Motor neuron (in vitro differentiated cells): ENCODE data around the gene SLC52A3. TPM values are rescaled to one million over a fixed set of nuclear protein-coding genes. Genes with fewer than 3 reads are reported as not detected.
"Not testable (repeated sequence)": the region's sequence is repeated elsewhere in the genome, so short reads cannot be mapped to it uniquely, and the experiment has no call there.

Source experiments
- ATAC-seq, 8 experiments: fragments of 200-7000 bp; cut with Tn5 transposase; replicated peaks in 6 of 8; 2 replicates each; pipeline ENCODE4 v1.8.0; 2021; ENCODE audit warnings: mild to moderate bottlenecking in 8 of 8, moderate library complexity in 8 of 8
- H3K27ac ChIP-seq, 2 donors: fragments of 250-450 bp; sonication (Bioruptor Pico); 2 replicates each; pipeline ENCODE4 v1.9.0; 2021; ENCODE audit warnings: antibody characterized with exemption in 2 of 2, mild to moderate bottlenecking in 2 of 2, moderate library complexity in 1 of 2
- H3K4me1 ChIP-seq, 2 donors: fragments of 250-450 bp; sonication (Bioruptor Pico); replicated peaks in 1 of 2; 2 replicates each; pipeline ENCODE4 v1.6.1; 2021; ENCODE audit warnings: antibody characterized with exemption in 2 of 2, mild to moderate bottlenecking in 2 of 2, moderate library complexity in 1 of 2
- H3K4me3 ChIP-seq, 5 donors: fragments of 250-450 bp; sonication (Bioruptor Pico); 2 replicates each; pipeline ENCODE4 v1.9.0; 2021; ENCODE audit warnings: antibody characterized with exemption in 5 of 5, mild to moderate bottlenecking in 5 of 5, moderate library complexity in 4 of 5
- WGBS, 10 experiments: fragments of 450-650 bp; shearing (Covaris generic); methylation state at CpG; one replicate each; pipeline ENCODE4 v1.0.0; 2022; 5-methylcytosine and 5-hydroxymethylcytosine counted together
- in situ Hi-C, 9 experiments: fragments of 400-800 bp; cut with MboI; loops; one replicate each; pipeline ENCODE4 v1.15.0; 2021; ENCODE audit warnings: low sequenced_read_pairs in 9 of 9, low pct_unique_long_range_greater_than_20kb in 2 of 9; ENCODE audit not compliant: unreplicated experiment in 9 of 9
- total RNA-seq, 8 experiments: library from RNA; unstranded; fragments of 300-600 nt; gene quantifications; 2 replicates each; pipeline versions ENCODE4 v1.2.3 to v1.2.4, GENCODE V29; 2022

SLC52A3 gene
- under 1 TPM in 6 of 8 experiments, not detected in 2; 0.08 to 0.95 (median 0.28) TPM for total RNA-seq

DNA sequence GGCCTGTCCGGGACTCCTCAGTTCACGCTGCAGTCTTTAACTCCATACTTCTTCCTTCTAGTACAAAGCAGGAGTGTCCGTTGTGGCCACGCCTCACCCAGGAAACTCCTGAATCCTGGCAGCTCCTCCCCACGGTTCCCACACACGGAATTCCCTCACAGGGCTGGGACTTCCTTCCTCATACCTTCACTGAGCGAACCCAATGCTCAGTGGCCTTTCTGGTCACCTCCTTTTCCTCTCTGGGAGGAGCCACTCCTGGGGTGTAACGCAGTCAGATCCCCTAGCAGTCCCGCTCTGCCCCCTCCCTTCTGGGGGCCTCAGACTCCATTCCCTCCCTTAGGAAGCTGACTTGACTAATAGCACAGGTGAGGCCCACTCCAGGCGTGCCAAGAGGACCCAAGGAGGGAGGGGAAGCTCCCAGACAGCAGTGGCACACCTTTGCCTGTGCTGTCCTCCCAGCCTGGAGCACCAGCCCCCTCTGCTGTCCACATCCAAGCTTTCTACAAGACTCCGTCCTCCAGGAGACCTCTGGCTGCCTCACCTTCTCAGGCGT, at the start of gene SLC52A3:
TSS of gene SLC52A3 (minus strand) at position 75 of the 553 bp plus-strand sequence. CDS start 2,726 bp downstream, outside the sequence.
- no peak within 1 kb of the TSS for H3K27ac ChIP-seq
- ATAC-seq: peak in 3 of 8 experiments; percentile 50 to 66 (median 58)
- no peak within 1 kb of the TSS for H3K4me3 ChIP-seq
- in situ Hi-C loops: no loop called here
- peaks cover 0 to 3% of the 10 kb centered on the region in 2 donors for H3K4me1 ChIP-seq
- WGBS, 10 experiments: 0 to 93% (median 80%) methylated on average over 1 to 5 of the region's 12 CpGs; no CpG with 5 or more reads in 3 of the 10 experiments

DNA sequence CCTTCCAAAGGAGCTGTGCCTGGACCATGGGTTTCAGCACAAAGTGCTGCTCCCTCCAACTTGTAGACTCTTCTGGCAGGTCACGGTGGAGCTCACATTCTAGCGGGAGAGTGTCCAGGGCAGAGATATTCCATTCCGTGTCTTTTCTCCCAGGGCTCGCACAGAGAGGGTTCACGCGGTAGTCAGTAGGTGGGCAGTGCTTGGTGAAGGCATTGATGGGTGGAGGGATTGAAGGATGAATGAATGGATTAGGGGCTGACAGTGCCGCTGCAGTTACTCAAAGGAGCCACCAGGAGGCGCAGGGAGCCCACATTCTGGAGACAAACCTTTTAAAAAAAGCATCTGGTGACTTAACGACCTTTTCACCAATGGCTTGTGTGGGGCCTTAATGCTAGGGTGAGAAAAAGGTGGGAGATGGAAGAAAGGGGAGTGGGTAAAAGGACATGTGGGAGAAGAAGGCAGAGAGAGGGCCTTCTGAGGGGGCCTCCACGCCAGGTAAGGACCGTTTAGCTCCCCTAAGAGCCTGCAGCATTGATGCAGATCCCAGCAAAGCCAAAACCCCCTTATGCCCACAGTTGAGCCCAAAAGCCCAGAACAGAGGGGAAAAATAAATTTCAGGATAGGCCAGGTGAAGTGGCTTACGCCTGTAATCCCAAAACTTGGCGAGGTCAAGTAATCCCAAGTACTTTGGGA, 47.8 kb upstream of the SLC52A3 start:
- peak; percentile 5 to 61 (median 45) for ATAC-seq
- 0 to 63% (median 17%) methylated on average over 2 to 10 of the region's 13 CpGs; no CpG with 5 or more reads in 1 of the 10 experiments for WGBS, 10 experiments
- Histone ChIP-seq H3K4me1 (no peaks in the 10 kb centered on the region), H3K27ac (no peak overlapping the region), H3K4me3 (no peak overlapping the region)
- in situ Hi-C loops: loop anchor here (5.0 to 25.0 kb wide), 7 partner anchors 136 to 396 kb away; partner anchors contain the start of genes C20orf202 (in 3 of the 9) and PSMF1 (in 2 of the 9)

DNA sequence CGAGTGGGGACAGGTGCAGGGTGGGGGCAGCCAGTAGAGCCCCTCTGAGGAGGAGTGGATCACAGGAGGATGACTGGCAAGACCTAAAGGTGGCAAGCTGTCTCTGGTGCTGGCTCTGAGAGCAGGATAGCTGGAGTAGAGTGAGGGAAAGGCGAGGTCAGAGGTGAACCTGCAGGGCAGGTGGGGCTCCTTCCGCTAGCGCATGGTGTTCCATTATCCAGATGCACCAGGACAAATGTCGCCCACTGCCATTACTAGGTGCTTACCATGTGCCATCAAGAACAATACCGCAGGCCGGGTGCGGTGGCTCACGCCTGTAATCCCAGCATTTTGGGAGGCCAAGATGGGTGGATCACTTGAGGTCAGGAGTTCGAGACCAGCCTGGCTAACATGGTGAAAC, 46.9 kb upstream of the SLC52A3 start:
- in situ Hi-C loops: loop anchor here (5.0 to 25.0 kb wide), 7 partner anchors 137 to 397 kb away; partner anchors contain the start of genes C20orf202 (in 3 of the 9) and PSMF1 (in 2 of the 9)
- H3K4me3 ChIP-seq: no peak overlapping the region
- no peak overlapping the region for H3K27ac ChIP-seq
- 33 to 100% (median 83%) methylated on average over 1 to 8 of the region's 10 CpGs; no CpG with 5 or more reads in 3 of the 10 experiments for WGBS, 10 experiments
- ATAC-seq: no peak
- H3K4me1 ChIP-seq: no peaks in the 10 kb centered on the region

DNA sequence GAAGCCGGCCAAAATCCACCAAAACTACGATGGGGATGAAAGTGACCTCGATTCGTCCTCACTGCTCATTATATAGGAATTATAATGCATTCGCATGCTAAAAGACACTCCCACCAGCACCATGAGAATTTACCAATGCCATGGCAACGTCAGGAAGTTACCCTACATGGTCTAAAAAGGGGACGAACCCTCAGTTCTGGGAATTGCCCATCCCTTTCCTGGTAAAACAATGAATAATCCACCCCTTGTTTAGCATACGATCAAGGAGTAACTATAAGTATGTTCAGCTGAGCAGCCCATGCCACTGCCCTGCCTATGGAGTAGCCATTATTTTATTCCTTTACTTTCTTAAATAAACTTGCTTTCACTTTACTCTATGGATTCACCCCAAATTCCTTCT, 45.1 kb upstream of the SLC52A3 start:
- 0 to 81% (median 59%) methylated on average over 1 to 8 of the region's 8 CpGs; no CpG with 5 or more reads in 2 of the 10 experiments for WGBS, 10 experiments
- Histone ChIP-seq H3K4me1 (no peaks in the 10 kb centered on the region), H3K27ac (no peak overlapping the region), H3K4me3 (no peak overlapping the region)
- in situ Hi-C loops: loop anchor here (10.0 to 25.0 kb wide), 5 partner anchors 141 to 399 kb away; partner anchors contain the start of genes C20orf202 (in 3 of the 9) and PSMF1 (in 2 of the 9)
- ATAC-seq: peak in 4 of 8 experiments; percentile 17 to 92 (median 88)

DNA sequence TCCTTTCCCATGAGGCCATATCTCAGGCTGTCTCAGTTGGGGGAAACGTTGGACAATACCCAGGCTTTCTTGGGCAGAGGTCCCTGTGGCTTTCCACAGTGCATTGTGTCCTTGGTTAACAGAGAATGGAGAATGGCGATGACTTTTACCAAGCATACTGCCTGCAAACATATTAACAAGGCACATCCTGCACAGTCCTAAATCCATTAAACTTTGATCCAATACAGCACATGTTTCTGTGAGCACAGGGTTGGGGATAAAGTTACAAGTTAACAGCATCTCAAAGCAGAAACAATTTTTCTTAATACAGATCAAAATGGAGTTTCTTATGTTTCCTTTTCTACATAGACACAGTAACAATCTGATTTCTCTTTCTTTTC, 44.1 kb upstream of the SLC52A3 start:
- 50 to 100% (median 86%) methylated on average over 1 of the region's 2 CpGs; no CpG with 5 or more reads in 7 of the 10 experiments for WGBS, 10 experiments
- not testable (repeated sequence) for H3K4me3 ChIP-seq, ATAC-seq, H3K27ac ChIP-seq, H3K4me1 ChIP-seq
- in situ Hi-C loops: loop anchor here (10.0 to 25.0 kb wide), 5 partner anchors 142 to 400 kb away; partner anchors contain the start of genes C20orf202 (in 3 of the 9) and PSMF1 (in 2 of the 9)

DNA sequence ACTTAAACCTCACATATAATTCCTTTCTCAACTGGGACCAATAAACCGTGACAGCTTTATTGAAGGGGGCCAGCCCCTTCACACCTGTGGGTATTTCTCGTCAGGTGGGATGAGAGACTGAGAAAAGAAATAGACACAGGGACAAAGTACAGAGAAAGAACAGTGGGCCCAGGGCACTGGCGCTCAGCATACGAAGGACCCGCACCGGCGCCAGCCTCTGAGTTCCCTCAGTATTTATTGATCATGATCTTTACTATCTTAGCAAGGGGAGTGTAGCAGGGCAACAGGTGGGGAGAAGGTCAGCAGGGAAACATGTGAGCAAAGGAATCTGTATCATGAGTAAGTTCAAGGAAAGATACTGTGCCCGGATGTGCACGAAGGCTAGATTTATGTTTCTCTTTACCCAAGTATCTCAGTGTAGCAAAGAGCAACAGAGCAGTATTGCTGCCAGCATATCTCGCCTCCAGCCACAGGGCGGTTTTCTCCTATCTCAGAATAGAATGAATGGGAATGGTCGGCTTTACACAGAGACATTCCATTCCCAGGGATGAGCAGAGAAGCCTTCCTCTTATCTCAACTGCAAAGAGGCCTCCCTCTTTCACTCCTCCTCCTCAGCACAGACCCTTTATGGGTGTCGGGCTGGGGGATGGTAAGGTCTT, 43.6 kb upstream of the SLC52A3 start:
- not testable (repeated sequence) for H3K27ac ChIP-seq, H3K4me1 ChIP-seq, ATAC-seq, H3K4me3 ChIP-seq
- WGBS, 10 experiments: 55 to 100% (median 80%) methylated on average over 1 to 10 of the region's 13 CpGs; no CpG with 5 or more reads in 1 of the 10 experiments
- in situ Hi-C loops: loop anchor here (10.0 to 25.0 kb wide), 5 partner anchors 143 to 400 kb away; partner anchors contain the start of genes C20orf202 (in 3 of the 9) and PSMF1 (in 2 of the 9)

DNA sequence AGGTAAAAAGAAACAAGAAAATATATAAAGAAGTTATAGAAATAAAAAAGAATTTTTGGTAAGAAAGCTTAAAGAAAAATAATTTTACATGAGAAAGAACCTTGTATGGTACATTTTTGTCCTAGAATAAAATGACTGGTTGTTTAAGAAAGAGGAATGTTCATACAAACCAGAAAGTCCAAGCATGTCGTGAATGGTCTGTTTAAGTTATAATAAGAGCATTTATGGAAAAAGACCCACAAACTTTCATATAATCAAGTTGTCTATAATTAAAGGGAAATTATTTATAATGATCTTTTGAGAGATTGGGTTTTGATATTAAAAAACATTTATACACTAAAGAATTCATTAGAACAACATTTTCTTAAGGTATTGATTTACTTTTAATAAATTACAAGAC, 37.4 kb upstream of the SLC52A3 start:
- no peaks in the 10 kb centered on the region for H3K4me1 ChIP-seq
- ATAC-seq: no peak
- 0 to 32% (median 10%) methylated on average over 1 of the region's 1 CpG; no CpG with 5 or more reads in 2 of the 10 experiments for WGBS, 10 experiments
- no peak overlapping the region for H3K27ac ChIP-seq
- H3K4me3 ChIP-seq: no peak overlapping the region
- in situ Hi-C loops: loop anchor here in 6 of 9 experiments (25.0 kb wide), 3 partner anchors 157 to 407 kb away; partner anchors contain the start of genes C20orf202 (in 3 of the 6) and PSMF1 (in 1 of the 6)

DNA sequence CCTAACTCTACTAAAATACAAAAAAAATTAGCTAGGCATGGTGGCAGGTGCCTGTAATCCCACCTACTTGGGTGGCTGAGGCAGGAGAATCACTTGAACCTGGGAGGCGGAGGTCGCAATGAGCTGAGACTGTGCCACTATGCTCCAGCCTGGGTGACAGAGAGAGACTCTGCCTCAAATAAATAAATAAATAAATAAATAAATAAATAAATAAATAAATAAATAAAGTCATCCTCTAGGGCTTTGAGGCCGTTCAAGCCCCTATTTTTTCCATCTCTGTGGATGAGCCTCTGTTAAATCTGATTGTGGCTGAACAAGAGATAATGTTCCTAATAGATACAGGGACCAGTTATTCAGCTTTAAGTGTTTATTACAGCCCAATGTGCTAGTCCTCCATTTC, 33.4 kb upstream of the SLC52A3 start:
- in situ Hi-C loops: loop anchor here in 6 of 9 experiments (25.0 kb wide), 3 partner anchors 161 to 411 kb away; partner anchors contain the start of genes C20orf202 (in 3 of the 6) and PSMF1 (in 1 of the 6)
- Histone ChIP-seq H3K4me1 (no peaks in the 10 kb centered on the region), H3K4me3 (no peak overlapping the region), H3K27ac (no peak overlapping the region)
- 0 to 83% (median 43%) methylated on average over 1 to 3 of the region's 3 CpGs; no CpG with 5 or more reads in 3 of the 10 experiments for WGBS, 10 experiments
- ATAC-seq: no peak

DNA sequence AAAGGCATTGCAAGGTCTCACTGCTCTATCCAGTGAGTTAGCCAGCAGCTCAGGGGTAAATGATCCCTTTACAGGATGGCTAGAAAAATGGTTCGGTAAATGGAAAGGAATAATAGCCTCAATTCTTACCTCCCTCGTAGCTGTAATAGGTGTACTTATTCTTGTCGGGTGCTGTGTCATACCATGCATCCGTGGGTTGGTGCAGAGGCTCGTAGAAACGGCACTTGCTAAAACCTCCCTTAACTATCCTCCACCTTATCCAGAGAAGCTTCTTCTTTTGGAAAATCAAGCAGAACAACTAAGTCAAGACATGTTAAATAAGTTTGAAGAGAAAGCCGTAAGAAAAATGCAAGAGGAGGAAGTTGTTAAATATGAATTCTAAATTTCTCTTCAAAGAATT, 31.7 kb upstream of the SLC52A3 start:
- in situ Hi-C loops: loop anchor here in 6 of 9 experiments (25.0 kb wide), 3 partner anchors 162 to 412 kb away; partner anchors contain the start of genes C20orf202 (in 3 of the 6) and PSMF1 (in 1 of the 6)
- not testable (repeated sequence) for H3K4me3 ChIP-seq, H3K4me1 ChIP-seq, H3K27ac ChIP-seq, ATAC-seq
- 0 to 100% (median 80%) methylated on average over 1 to 3 of the region's 7 CpGs; no CpG with 5 or more reads in 1 of the 10 experiments for WGBS, 10 experiments

DNA sequence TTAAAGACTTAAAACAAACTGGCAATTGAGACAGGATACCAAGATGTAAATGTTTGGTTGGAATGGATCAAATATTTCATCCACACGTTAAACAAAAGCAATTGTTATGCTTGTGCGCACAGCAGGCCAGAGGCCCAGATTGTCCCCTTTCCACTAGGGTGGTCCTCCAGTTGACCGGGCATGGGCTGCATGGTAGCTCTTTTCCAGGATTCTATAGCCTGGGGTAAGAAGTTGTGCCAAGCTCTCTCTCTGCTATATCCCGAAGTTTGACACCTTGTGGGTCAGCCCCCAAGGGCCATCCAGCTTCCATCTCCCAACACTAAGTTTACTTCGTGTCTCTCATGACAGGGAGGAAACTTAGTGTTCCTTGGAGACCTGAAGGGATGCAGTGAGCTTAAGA, 30.4 kb upstream of the SLC52A3 start:
- WGBS, 10 experiments: 6 to 60% (median 40%) methylated on average over 1 to 3 of the region's 5 CpGs; no CpG with 5 or more reads in 5 of the 10 experiments
- in situ Hi-C loops: not testable (repeated sequence)

DNA sequence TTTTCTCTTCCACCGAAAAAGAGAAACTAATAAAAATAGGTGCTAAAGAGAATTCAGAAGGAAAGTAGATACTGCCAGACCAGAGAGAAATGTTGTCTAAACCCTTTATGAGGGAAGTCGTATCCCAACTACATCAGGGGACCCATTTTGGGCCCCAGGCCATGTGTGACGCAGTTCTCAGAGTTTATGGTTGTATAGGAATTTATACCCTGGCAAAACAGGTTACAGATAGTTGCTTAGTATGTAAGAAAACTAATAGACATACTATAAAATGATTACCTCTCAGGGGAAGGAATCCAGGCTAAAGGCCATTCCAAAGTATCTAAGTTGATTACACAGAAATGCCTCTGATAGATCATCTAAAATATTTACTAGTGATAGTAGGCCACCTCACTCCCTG, 28.6 kb upstream of the SLC52A3 start:
- Histone ChIP-seq H3K4me3 (no peak overlapping the region), H3K27ac (no peak overlapping the region), H3K4me1 (no peaks in the 10 kb centered on the region)
- no peak for ATAC-seq
- 37 to 100% (median 87%) methylated on average over 1 to 3 of the region's 3 CpGs; no CpG with 5 or more reads in 2 of the 10 experiments for WGBS, 10 experiments
- in situ Hi-C loops: no loop called here

More for the DNA sequence above, 30.4 kb upstream of the SLC52A3 start:
- not testable (repeated sequence) for H3K27ac ChIP-seq, ATAC-seq, H3K4me3 ChIP-seq, H3K4me1 ChIP-seq

DNA sequence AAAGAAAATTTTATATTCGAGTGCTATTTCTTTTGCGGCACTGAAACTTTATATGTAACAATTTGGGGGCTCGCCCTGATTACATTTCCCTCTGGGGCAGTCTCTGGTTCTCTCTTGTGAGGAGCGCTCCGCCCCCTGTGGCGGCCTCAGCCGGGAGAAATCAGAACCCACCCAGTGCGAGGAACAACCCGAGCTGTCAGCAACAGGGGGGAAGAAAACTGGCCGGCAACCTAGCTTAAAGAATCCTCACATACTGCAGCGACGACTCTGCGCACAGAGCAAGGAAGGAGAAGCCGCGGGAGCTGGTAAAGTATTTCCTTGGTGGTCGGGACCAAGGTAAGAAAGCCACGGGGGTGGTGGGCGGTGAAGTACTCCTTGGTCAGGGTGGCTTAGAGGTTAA, 23.9 kb upstream of the SLC52A3 start:
- in situ Hi-C loops: no loop called here
- no peak overlapping the region for H3K4me3 ChIP-seq
- peaks cover 2 to 5% of the 10 kb centered on the region in 2 donors for H3K4me1 ChIP-seq
- 28 to 92% (median 80%) methylated on average over 1 to 13 of the region's 18 CpGs; no CpG with 5 or more reads in 3 of the 10 experiments for WGBS, 10 experiments
- no peak overlapping the region for H3K27ac ChIP-seq
- no peak for ATAC-seq
